Left renal pelvis (tissue), 4 donors: ENCODE data around the gene RBFOX1. TPM values are rescaled to one million over a fixed set of nuclear protein-coding genes. Genes with fewer than 3 reads are reported as not detected.

ENCODE experiments used
- DNase-seq, 4 donors: peaks; one replicate each; pipeline ENCODE4 v3.0.0-alpha.2; 2013; ENCODE audit warnings: low read depth in 4 of 4, low spot score in 3 of 4
- polyA plus RNA-seq, 4 donors: library from polyadenylated mRNA; unstranded; fragments of 120-200 nt; gene quantifications; one replicate each; pipeline ENCODE4 v1.2.1, GENCODE V29; 2013; ENCODE audit not compliant: insufficient read length in 4 of 4

The RBFOX1 gene
- polyA plus RNA-seq, 4 donors, result 1.8 to 3.5 (median 2.6) TPM

DNA sequence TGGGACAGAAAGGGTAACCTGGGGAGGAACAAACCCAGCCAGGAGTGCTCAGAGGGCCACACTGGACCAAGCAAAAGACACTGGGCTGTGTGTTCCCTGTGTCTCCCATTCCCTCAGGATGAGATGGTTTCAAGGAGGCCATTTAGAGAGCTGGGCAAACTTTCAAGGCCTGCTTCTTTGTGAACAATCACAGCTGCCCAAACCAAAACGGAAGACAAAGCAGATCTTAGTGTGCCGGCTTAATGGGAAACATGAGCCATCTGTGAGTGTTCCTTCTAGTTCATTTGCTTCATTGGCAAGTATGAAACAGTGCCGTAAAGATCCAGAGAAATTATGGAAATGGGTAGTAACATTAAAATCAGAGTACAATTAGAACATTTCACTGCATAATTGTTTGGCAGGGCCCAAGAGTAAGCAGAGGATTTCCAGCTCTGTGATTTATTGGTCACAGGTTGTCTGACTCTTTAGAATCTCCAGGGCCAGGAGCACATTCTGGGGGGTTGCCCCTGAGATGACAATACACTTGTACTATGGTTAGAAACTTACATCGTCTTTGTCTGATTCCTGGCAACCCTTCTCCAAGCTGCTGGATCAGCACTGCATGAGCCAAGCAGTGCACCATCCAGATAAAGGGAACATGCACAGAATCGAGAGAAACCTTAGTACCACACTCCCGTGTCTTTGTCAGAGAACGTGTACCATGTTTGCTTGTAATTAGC lies 412.1 kb downstream of the RBFOX1 start:
- DNase-seq, result no peak

DNA sequence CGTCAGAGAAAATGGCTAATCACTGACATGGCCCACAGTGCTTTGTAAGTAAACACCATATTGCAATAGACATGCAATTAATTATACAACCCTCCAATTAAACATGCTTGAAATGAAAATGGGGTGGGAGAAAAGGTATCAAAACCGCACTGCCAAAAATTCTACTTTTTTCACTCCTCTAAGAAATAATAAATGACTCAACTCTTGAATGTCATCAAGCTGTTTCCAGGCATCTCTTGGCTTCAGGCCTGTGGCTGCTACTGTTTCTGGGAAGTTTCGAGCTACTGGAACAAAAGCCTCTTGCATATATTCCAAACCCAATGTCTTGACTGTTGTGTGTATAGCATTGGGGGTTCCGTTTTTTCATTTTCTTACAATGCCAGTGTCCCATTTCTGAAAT lies 412.6 kb downstream of the RBFOX1 start:
- DNase-seq, result no peak

DNA sequence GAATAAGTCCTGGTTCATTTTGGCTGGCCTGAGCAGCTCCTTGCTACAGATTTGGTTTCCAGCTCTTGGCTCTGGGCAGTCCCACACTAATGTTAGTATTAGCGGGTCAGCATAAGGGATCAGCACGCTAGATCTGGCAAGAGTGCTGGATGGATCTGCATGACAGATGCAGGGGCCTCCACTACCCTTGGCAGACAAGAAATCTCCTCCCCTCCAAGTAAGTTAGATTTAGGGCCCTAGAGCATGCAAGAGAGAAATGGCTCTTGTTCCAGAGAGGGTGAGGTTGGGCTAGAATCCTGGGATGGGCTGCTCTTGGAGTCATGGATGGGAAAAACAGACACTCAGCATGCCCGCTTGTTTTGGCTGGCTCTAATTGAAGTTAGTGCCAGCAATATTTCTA lies 414.3 kb downstream of the RBFOX1 start:
- DNase-seq, result no peak

DNA sequence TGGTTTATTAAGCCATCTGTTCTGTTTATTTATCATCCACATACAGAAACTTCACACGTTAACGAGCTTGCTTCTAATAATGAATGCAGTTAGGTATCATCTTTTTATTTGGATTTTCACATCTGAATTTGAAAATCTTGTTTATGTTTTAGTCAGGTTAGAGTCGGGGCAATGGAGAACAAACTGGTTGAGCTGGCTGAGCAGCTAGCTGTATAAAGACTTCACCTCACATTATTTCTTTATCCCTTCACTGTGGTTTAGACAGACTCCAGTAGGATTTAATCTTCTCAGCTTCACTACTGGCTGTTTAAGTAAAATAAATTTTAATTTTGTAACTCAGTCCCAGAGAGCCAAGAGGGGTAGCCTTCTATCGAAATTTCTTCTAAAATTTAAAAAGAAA lies 415.9 kb downstream of the RBFOX1 start:
- no peak for DNase-seq

DNA sequence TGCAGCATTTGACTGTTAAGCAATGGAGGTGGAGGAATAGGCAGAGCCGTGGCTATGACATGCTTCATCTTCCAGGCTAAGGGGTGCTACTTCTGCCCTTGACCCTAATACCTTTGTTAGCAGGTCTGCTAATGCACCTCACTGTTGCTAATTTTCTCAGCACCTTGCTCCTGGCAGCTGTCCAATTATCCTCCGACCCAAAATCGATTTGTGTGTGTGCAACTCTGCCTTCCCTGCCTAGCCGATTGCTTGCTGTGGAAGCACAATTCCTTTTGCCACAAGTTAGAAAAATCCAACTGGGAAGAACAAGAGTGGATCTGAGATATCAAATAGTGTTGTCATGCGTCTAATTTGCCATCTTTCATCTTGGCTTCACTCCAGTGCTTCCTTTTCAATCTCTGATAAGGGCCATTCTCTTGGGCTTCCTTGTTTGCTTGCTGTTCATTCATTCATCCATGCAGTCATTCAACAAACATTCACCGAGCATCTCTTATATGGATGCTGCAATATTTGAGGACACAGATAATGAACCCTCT lies 422.8 kb downstream of the RBFOX1 start:
- no peak for DNase-seq
